ENCODE results near the gene ADGRL1. TPM values are rescaled to one million over a fixed set of nuclear protein-coding genes. Genes with fewer than 3 reads are reported as not detected.

ADGRL1 gene
- total RNA-seq, 4 donors from 2014 or later, result 45.9 to 55.4 (median 48.7) TPM

- Histone ChIP-seq H3K9me3 (no peaks in the 10 kb centered on the region), H3K4me1 (no peaks in the 10 kb centered on the region), H3K4me3 (no peak overlapping the region), H3K27ac (no peak overlapping the region), H3K27me3 (no peaks in the 10 kb centered on the region), H3K36me3 (peaks cover 0 to 5% (median 0%) of the 10 kb centered on the region in 4 donors)
- TF ChIP-seq POLR2AphosphoS5 (IDR thresholded peaks at IDR 0.05) (no peak), CTCF (IDR thresholded peaks at IDR 0.05) (no peak), POLR2A (IDR thresholded peaks at IDR 0.05) (no peak), EP300 (IDR thresholded peaks at IDR 0.05; ENCODE audit: low read depth) (no peak)
- intact Hi-C loops (cut with DNase I; ENCODE audit: low total_unique reads) (no loop called here), in situ Hi-C loops (cut with MboI; ENCODE audit: low pct_ligation_motif_present in 1 of 4, low pct_unique_long_range_greater_than_20kb in 1 of 4, low sequenced_read_pairs in 3 of 4) (loop anchor here in 2 of 4 donors (25.0 kb wide), 2 partner anchors 162 to 287 kb away; no protein-coding TSS in a partner anchor)
- WGBS, 2 donors (ENCODE audit: low coverage in 1 of 2), result 90 to 100% methylated on average over 2 to 9 of the region's 9 CpGs
- DNase-seq, result no peak
Observed at GRCh38 chr19:14174883-14175282, 31.1 kb downstream of the ADGRL1 start.

GRCh38 chr19:14168993-14169392 is 37.0 kb downstream of the ADGRL1 start:
- Histone ChIP-seq H3K4me3 (no peak overlapping the region), H3K27me3 (no peaks in the 10 kb centered on the region), H3K9me3 (no peaks in the 10 kb centered on the region), H3K4me1 (peaks cover 0 to 20% (median 0%) of the 10 kb centered on the region in 4 donors), H3K36me3 (peaks cover 0 to 6% (median 0%) of the 10 kb centered on the region in 4 donors), H3K27ac (no peak overlapping the region)
- intact Hi-C loops (cut with DNase I; ENCODE audit: low total_unique reads), result no loop called here
- in situ Hi-C loops (cut with MboI; ENCODE audit: low pct_ligation_motif_present in 1 of 4, low pct_unique_long_range_greater_than_20kb in 1 of 4, low sequenced_read_pairs in 3 of 4), result no loop called here
- TF ChIP-seq EP300 (IDR thresholded peaks at IDR 0.05; ENCODE audit: low read depth), result no peak
- no peak for TF ChIP-seq CTCF (IDR thresholded peaks at IDR 0.05)
- no peak for TF ChIP-seq POLR2AphosphoS5 (IDR thresholded peaks at IDR 0.05)
- TF ChIP-seq POLR2A (IDR thresholded peaks at IDR 0.05), result no peak
- 95% methylated on average over 12 of the region's 12 CpGs; no CpG with 5 or more reads in 1 of the 2 donors for WGBS, 2 donors (ENCODE audit: low coverage in 1 of 2)
- no peak for DNase-seq

GRCh38 chr19:14168259-14168972 is 37.6 kb downstream of the ADGRL1 start:
- H3K4me3 ChIP-seq, result no peak overlapping the region
- in situ Hi-C loops (cut with MboI; ENCODE audit: low pct_ligation_motif_present in 1 of 4, low pct_unique_long_range_greater_than_20kb in 1 of 4, low sequenced_read_pairs in 3 of 4), result no loop called here
- intact Hi-C loops (cut with DNase I; ENCODE audit: low total_unique reads), result no loop called here
- no peak overlapping the region for H3K27ac ChIP-seq
- H3K4me1 ChIP-seq, result peaks cover 0 to 20% (median 0%) of the 10 kb centered on the region in 4 donors
- no peaks in the 10 kb centered on the region for H3K27me3 ChIP-seq
- TF ChIP-seq POLR2A (IDR thresholded peaks at IDR 0.05) (no peak), POLR2AphosphoS5 (IDR thresholded peaks at IDR 0.05) (no peak), EP300 (IDR thresholded peaks at IDR 0.05; ENCODE audit: low read depth) (no peak), CTCF (IDR thresholded peaks at IDR 0.05) (no peak)
- no peak for DNase-seq
- no peaks in the 10 kb centered on the region for H3K9me3 ChIP-seq
- 86 to 100% methylated on average over 1 to 19 of the region's 19 CpGs for WGBS, 2 donors (ENCODE audit: low coverage in 1 of 2)
- peaks cover 0 to 6% (median 0%) of the 10 kb centered on the region in 4 donors for H3K36me3 ChIP-seq

GRCh38 chr19:14167576-14168138 is 38.3 kb downstream of the ADGRL1 start:
- no peaks in the 10 kb centered on the region for H3K27me3 ChIP-seq
- intact Hi-C loops (cut with DNase I; ENCODE audit: low total_unique reads) (no loop called here), in situ Hi-C loops (cut with MboI; ENCODE audit: low pct_ligation_motif_present in 1 of 4, low pct_unique_long_range_greater_than_20kb in 1 of 4, low sequenced_read_pairs in 3 of 4) (no loop called here)
- TF ChIP-seq CTCF (IDR thresholded peaks at IDR 0.05), result no peak
- TF ChIP-seq POLR2A (IDR thresholded peaks at IDR 0.05), result no peak
- TF ChIP-seq EP300 (IDR thresholded peaks at IDR 0.05; ENCODE audit: low read depth), result no peak
- no peak for TF ChIP-seq POLR2AphosphoS5 (IDR thresholded peaks at IDR 0.05)
- H3K27ac ChIP-seq, result no peak overlapping the region
- H3K4me1 ChIP-seq, result peaks cover 0 to 20% (median 0%) of the 10 kb centered on the region in 4 donors
- peaks cover 0 to 6% (median 0%) of the 10 kb centered on the region in 4 donors for H3K36me3 ChIP-seq
- H3K9me3 ChIP-seq, result no peaks in the 10 kb centered on the region
- no peak overlapping the region for H3K4me3 ChIP-seq
- 55% methylated on average over 18 of the region's 18 CpGs; no CpG with 5 or more reads in 1 of the 2 donors for WGBS, 2 donors (ENCODE audit: low coverage in 1 of 2)
- DNase-seq, result no peak
